IMR-90 (cell line): ENCODE results near the gene PITPNC1.

Experiments
- BHLHE40 ChIP-seq: fragments of 150-350 bp; IDR thresholded peaks from 2 replicates; pipeline ENCODE4 v1.6.1; 2016; ENCODE audit warnings: mild to moderate bottlenecking, low read depth, low read length
- CHD1 ChIP-seq: IDR thresholded peaks from 2 replicates; pipeline ENCODE4 v1.6.1; 2012; ENCODE audit warnings: low read depth, low read length, improper control_type of control experiment
- CTCF ChIP-seq: conservative IDR thresholded peaks from 2 replicates; pipeline ENCODE4 v1.5.1; 2012; ENCODE audit warnings: mild to moderate bottlenecking, low read depth, low read length, improper control_type of control experiment
- ELK1 ChIP-seq: fragments of 150-350 bp; IDR thresholded peaks from 2 replicates; pipeline ENCODE4 v1.6.1; 2016; ENCODE audit warnings: low read depth, mild to moderate bottlenecking, low read length, moderate library complexity, borderline replicate concordance
- POLR2A ChIP-seq: IDR thresholded peaks from 2 replicates; pipeline ENCODE4 v1.6.1; 2012; ENCODE audit warnings: mild to moderate bottlenecking, low read depth, low read length
- RAD21 ChIP-seq: IDR thresholded peaks from 2 replicates; pipeline ENCODE4 v1.6.1; 2012; ENCODE audit warnings: low read length, improper control_type of control experiment
- RCOR1 ChIP-seq: IDR thresholded peaks from 2 replicates; pipeline ENCODE4 v1.6.1; 2012; ENCODE audit warnings: mild to moderate bottlenecking, low read length, improper control_type of control experiment; ENCODE audit not compliant: insufficient replicate concordance
- SMC3 ChIP-seq: fragments of 150-350 bp; IDR thresholded peaks from 2 replicates; pipeline ENCODE4 v1.6.1; 2016; ENCODE audit warnings: low read depth, mild to moderate bottlenecking, antibody characterized with exemption, low read length, moderate library complexity

- TF ChIP-seq CTCF (no peak), POLR2A (no peak), RAD21 (no peak), CHD1 (no peak), BHLHE40 (no peak), ELK1 (no peak), SMC3 (no peak), RCOR1 (no peak)
Measured at GRCh38 chr17:67725373-67725791, 348.3 kb downstream of the PITPNC1 start.
